Heart right ventricle (tissue), 16 donors: ENCODE results near the gene THAP8. TPM values are rescaled to one million over a fixed set of nuclear protein-coding genes. Genes with fewer than 3 reads are reported as not detected.

Source experiments
- ATAC-seq, 8 donors: fragments of 200-7000 bp; cut with Tn5 transposase; one replicate each; pipeline ENCODE4 v1.9.1; 2020; ENCODE audit warnings: mild to moderate bottlenecking in 8 of 8, moderate library complexity in 8 of 8, moderate number of reproducible peaks in 1 of 8
- DNase-seq, 2 donors: peaks; one replicate each; pipeline ENCODE4 v3.0.0-alpha.2; 2020
- H3K27ac ChIP-seq, 10 donors: fragments of 200-600 bp; sonication (generic) in 2 of 10; one replicate each; pipeline versions ENCODE4 v1.5.0 to v1.8.0; 2020 to 2022; ENCODE audit warnings: mild to moderate bottlenecking in 3 of 10
- H3K27me3 ChIP-seq, 7 donors: fragments of 200-600 bp; one replicate each; pipeline ENCODE4 v1.8.0; 2021 to 2022; ENCODE audit warnings: mild to moderate bottlenecking in 2 of 7
- H3K36me3 ChIP-seq, 9 donors: fragments of 200-600 bp; sonication (generic) in 1 of 9; one replicate each; pipeline versions ENCODE4 v1.5.0 to v1.8.0; 2020 to 2022; ENCODE audit warnings: mild to moderate bottlenecking in 2 of 9
- H3K4me1 ChIP-seq, 9 donors: fragments of 200-600 bp; sonication (generic) in 1 of 9; one replicate each; pipeline versions ENCODE4 v1.5.0 to v1.8.0; 2020 to 2022; ENCODE audit warnings: mild to moderate bottlenecking in 4 of 9
- H3K4me3 ChIP-seq, 10 donors: fragments of 200-600 bp; sonication (generic) in 2 of 10; one replicate each; pipeline versions ENCODE4 v1.5.0 to v1.8.0; 2020 to 2022; ENCODE audit warnings: mild to moderate bottlenecking in 7 of 10, moderate library complexity in 2 of 10
- H3K9me3 ChIP-seq, 11 donors: fragments of 200-600 bp in 10 of 11; sonication (generic) in 2 of 11; one replicate each; pipeline versions ENCODE4 v1.5.0 to v1.8.0; 2013 to 2022; ENCODE audit warnings: mild to moderate bottlenecking in 2 of 11, control low read depth in 1 of 11, moderate library complexity in 1 of 11
- CTCF ChIP-seq, 9 donors: fragments of 200-600 bp; sonication (generic) in 2 of 9; IDR thresholded peaks; one replicate each; pipeline versions ENCODE4 v1.5.0 to v1.8.0; 2021 to 2022; ENCODE audit warnings: antibody characterized with exemption in 9 of 9, mild to moderate bottlenecking in 5 of 9, moderate library complexity in 1 of 9
- WGBS, 2 donors: extraction: QIAGEN DNeasy Blood & Tissue Kit; methylation state at CpG; one replicate each; pipeline ENCODE4 v1.1.7; 2013; ENCODE audit warnings: inconsistent platforms in 1 of 2; 5-methylcytosine and 5-hydroxymethylcytosine counted together
- intact Hi-C, 10 donors: fragments of 100-400 bp; cut with DNase I; formaldehyde crosslinking; loops; one replicate each; pipeline versions ENCODE4 v1.11.1 to v1.14.2; 2022
- long read RNA-seq, 3 donors: library from polyadenylated mRNA; unstranded; transcript quantifications; one replicate each; pipeline ENCODE4 v2.0.0, GENCODE V29; 2020 to 2021
- polyA plus RNA-seq, 2 donors: library from polyadenylated mRNA; stranded (reverse); fragments of 200-250 nt; gene quantifications; one replicate each; pipeline ENCODE4 v1.2.3, GENCODE V29; 2013
- total RNA-seq, 10 donors: library from RNA; stranded (reverse); fragmentation: NEBNext Ultra II Directional in 3 of 10; extraction: Animal tissue kit (Norgen Biotek cat#: 25700) in 3 of 10; gene quantifications; one replicate each; pipeline versions ENCODE4 v1.2.1 to v1.2.4, GENCODE V29; 2021 to 2023
- donor health status: Arrhythmogenic right ventricular cardiomyopathy.
- donor health status: ischemic (EF 13 %, LVEDD 7.1; RV severe dilation, severe dysfunction).
- donor health status: healthy with polysubstance abuse.
- donor health status: DM: no; HTN: yes; CAD: no.
- donor health status: DM: no; HTN: no; CAD: no.
- donor health status: ischemic (EF 25% LVEDD 6.9; RV normal size, moderate dysfunction).
- donor health status: ischemic (EF 25% LVEDD 5.7; RV mildly dilated, moderate dysfunction).
- donor health status: healthy.
- donor health status: DM: yes; HTN: yes; CAD: no.
- donor health status: Ischemic cardiomyopathy.
- donor health status: ischemic (EF 35%, LVEDD 5.7; RV mildly dilated, moderate dysfunction).
- donor health status: nonischemic (EF 11% LVEDD 7.7; RV severe dilation, severe dysfunction).
- donor health status: DM: yes; HTN: yes; CAD: no.
- donor health status: PGD.
- donor health status: ischemic (EF 29% LVEDD 5.4; RV normal size, mild dysfunction).
- donor health status: nonischemic (EF 23%, LVEDD 6.1; RV moderate dilation, normal function).

The THAP8 gene
- total RNA-seq (1 to 10 TPM; 2.7 to 7.7 (median 3.5) TPM), polyA plus RNA-seq (1 to 10 TPM; 5.3 to 6.2 TPM)
- long read RNA-seq, donor 1, transcript THAP8-201 (4 exons, 1,825 nt) = major isoform, 9 of 16 reads
- long read RNA-seq, donor 1, partial matches to known transcripts = 1 of 16 reads
- long read RNA-seq, donor 1, other reads (novel, unspliced or antisense) = 5 of 16 reads
- long read RNA-seq, donor 2, transcript THAP8-201 (4 exons, 1,825 nt) = major isoform, 10 of 15 reads
- long read RNA-seq, donor 2, partial matches to known transcripts = 0 of 15 reads
- long read RNA-seq, donor 2, other reads (novel, unspliced or antisense) = 3 of 15 reads
- long read RNA-seq, donor 3, transcript THAP8-201 (4 exons, 1,825 nt) = major isoform, 8 of 11 reads
- long read RNA-seq, donor 3, partial matches to known transcripts = 1 of 11 reads
- long read RNA-seq, donor 3, other reads (novel, unspliced or antisense) = 2 of 11 reads

DNA sequence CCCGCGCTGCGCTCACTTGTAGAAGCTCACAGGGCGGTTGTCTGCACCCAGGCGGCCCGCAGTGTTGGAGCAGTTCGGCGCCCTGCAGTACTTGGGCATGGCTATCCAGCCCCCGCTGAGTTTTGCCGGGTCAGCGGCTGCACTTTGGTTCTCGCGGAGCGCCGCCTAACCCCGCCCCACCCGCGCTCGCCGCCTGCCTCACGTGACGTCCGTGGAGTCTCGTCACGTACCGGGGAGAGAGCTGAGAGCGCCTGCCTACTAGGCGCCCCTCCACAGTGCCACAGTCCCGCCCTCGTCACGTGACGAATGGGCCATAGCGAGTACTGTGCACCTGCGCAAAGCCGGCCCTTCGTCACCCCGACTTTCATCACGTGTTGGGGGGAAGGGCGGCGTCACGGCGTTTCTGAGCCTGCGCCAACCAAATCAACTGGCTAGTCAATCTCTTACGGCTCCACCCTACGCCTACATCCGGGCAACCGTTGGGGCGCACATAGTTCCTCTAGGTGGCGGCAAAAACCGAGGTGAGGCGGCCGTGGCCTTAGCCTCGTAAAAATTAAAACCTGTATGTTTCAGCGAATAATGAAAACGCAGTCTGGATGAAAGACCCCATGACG is at the start of gene THAP8:
Gene THAP8 (minus strand): TSS at position 167 of the 614 bp plus-strand sequence. CDS start 68 bp downstream, at position 99.
- Histone ChIP-seq H3K4me3 (peak within 1 kb of the TSS; percentile 43 to 75 (median 66)), H3K27ac (peak within 1 kb of the TSS; percentile 86 to 97 (median 92)), H3K36me3 (peaks cover 0 to 2% (median 0%) of the 10 kb centered on the region in 9 donors), H3K27me3 (no peaks in the 10 kb centered on the region), H3K4me1 (peaks cover 3 to 21% (median 16%) of the 10 kb centered on the region in 9 donors), H3K9me3 (no peaks in the 10 kb centered on the region)
- DNase-seq (peak; percentile 100), ATAC-seq (peak; percentile 96 to 98 (median 97))
- WGBS, 2 donors = 0 to 1% methylated on average over 56 of the region's 56 CpGs
- peak in 8 of 9 donors; percentile 33 to 84 (median 56) for TF ChIP-seq CTCF (IDR thresholded peaks at IDR 0.05)
- intact Hi-C loops = loop anchor here in 5 of 10 donors (1.0 to 10.0 kb wide), 7 partner anchors 40 to 160 kb away; partner anchors contain the start of genes TBCB (in 4 of the 5), POLR2I (in 3 of the 5), ALKBH6 (in 2 of the 5) and OVOL3 (in 1 of the 5)

GRCh38 chr19:36103040-36103626 is 49.0 kb upstream of the THAP8 start:
- intact Hi-C loops = loop anchor here in 1 of 10 donors (5.0 kb wide), 2 partner anchors 36 to 804 kb away; no protein-coding TSS in a partner anchor
- Histone ChIP-seq H3K9me3 (no peaks in the 10 kb centered on the region), H3K36me3 (peaks cover 0 to 36% (median 0%) of the 10 kb centered on the region in 9 donors), H3K4me1 (peaks cover 0 to 31% (median 17%) of the 10 kb centered on the region in 9 donors), H3K27ac (no peak overlapping the region), H3K27me3 (no peaks in the 10 kb centered on the region), H3K4me3 (no peak overlapping the region)
- WGBS, 2 donors = 90% methylated on average over 24 of the region's 24 CpGs
- ATAC-seq (no peak), DNase-seq (no peak)
- TF ChIP-seq CTCF (IDR thresholded peaks at IDR 0.05) = no peak

DNA sequence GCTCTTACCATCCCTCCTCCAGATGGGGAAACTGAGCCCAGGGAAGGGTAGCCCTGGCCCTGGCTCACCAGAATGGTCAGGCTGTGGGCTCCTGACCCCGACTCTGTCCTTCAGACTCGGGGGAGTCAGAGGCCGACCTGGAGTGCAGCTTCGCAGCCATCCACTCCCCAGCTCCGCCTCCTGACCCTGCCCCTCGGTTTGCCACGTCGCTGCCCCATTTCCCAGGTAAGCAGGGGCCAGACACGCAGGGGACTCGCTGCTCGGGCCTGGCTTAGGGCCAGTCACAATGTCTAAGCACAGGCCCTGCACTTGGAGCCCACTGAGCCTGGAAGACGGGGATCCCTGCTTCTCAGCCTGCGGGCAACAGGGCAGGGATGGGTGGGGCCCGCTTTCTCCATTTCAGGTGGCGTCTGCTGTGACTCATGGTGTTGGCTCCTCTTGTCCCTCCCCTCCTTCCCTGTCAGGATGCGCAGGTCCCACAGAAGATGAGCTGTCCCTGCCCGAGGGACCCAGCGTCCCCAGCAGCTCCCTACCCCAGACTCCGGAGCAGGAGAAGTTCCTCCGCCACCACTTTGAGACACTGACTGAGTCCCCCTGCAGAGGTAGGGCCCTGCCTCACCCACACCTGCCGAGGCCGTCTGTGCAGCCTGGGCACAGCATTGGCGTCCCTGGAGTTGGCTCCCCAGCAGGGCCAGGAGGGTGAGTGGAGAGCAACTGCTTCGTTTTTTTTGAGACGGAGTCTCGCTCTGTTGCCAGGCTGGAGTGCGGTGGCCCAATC is 47.7 kb upstream of the THAP8 start:
- H3K27me3 ChIP-seq = no peaks in the 10 kb centered on the region
- H3K9me3 ChIP-seq = no peaks in the 10 kb centered on the region
- intact Hi-C loops = loop anchor here in 1 of 10 donors (5.0 kb wide), 2 partner anchors 34 to 806 kb away; no protein-coding TSS in a partner anchor
- H3K4me1 ChIP-seq = peaks cover 0 to 33% (median 24%) of the 10 kb centered on the region in 9 donors
- peaks cover 0 to 39% (median 0%) of the 10 kb centered on the region in 9 donors for H3K36me3 ChIP-seq
- peak overlapping the region in 4 of 10 donors; percentile 21 to 40 (median 36) for H3K4me3 ChIP-seq
- TF ChIP-seq CTCF (IDR thresholded peaks at IDR 0.05) = no peak
- peak overlapping the region in 8 of 10 donors; percentile 73 to 94 (median 79) for H3K27ac ChIP-seq
- WGBS, 2 donors = 75 to 79% methylated on average over 27 of the region's 27 CpGs
- DNase-seq = no peak
- ATAC-seq = peak in 1 of 8 donors; percentile 2
